Kasumi-1 (cell line): ENCODE measurements around the gene MVB12A.

Experiments used
- DNase-seq, 2 experiments: peaks; one replicate each; lab custom pipeline; 2025; lab: John Stamatoyannopoulos, UW

The MVB12A gene

GRCh38 chr19:17419621-17420474 is at the start of gene MVB12A:
Gene MVB12A, plus strand, starts transcription at chr19:17420047. Its CDS starts 89 bp downstream, at chr19:17420136.
- DNase-seq = peak; percentile 98

- peak; percentile 24 to 26 for DNase-seq
These were observed 42.8 kb upstream of the MVB12A start, which contains the start of gene PLVAP for GRCh38 chr19:17376935-17377600. Gene PLVAP, minus strand, starts transcription at chr19:17377342. Its CDS starts 54 bp downstream, at chr19:17377288.

GRCh38 chr19:17378271-17378670 is 41.6 kb upstream of the MVB12A start:
- DNase-seq = no peak

- DNase-seq = no peak
These were observed 40.6 kb upstream of the MVB12A start for GRCh38 chr19:17379221-17379631.

- DNase-seq = no peak
These were observed 39.3 kb upstream of the MVB12A start for GRCh38 chr19:17380426-17381138.

GRCh38 chr19:17385878-17386611 is 33.8 kb upstream of the MVB12A start:
- peak; percentile 57 to 63 for DNase-seq

- DNase-seq = no peak
These were observed 30.6 kb upstream of the MVB12A start for GRCh38 chr19:17389288-17389687.

- no peak for DNase-seq
These were observed 29.7 kb upstream of the MVB12A start for GRCh38 chr19:17389957-17390664.

- DNase-seq = peak; percentile 84 to 91
These were observed 29.0 kb upstream of the MVB12A start for GRCh38 chr19:17390665-17391370.

GRCh38 chr19:17391371-17392151 is 28.3 kb upstream of the MVB12A start:
- DNase-seq = peak; percentile 63 to 66

- no peak for DNase-seq
These were observed 26.8 kb upstream of the MVB12A start for GRCh38 chr19:17393002-17393401.

- no peak for DNase-seq
These were observed 25.9 kb upstream of the MVB12A start, which contains the start of gene CCDC194 for GRCh38 chr19:17393914-17394313. Gene CCDC194, minus strand, starts transcription at chr19:17394196. Its CDS starts 38 bp downstream, at chr19:17394158.

- peak; percentile 82 to 84 for DNase-seq
These were observed 24.9 kb upstream of the MVB12A start for GRCh38 chr19:17394891-17395415.

GRCh38 chr19:17398902-17399527 is 20.8 kb upstream of the MVB12A start:
- DNase-seq = peak; percentile 28 to 49

GRCh38 chr19:17401628-17402027 is 18.2 kb upstream of the MVB12A start:
- DNase-seq = no peak

GRCh38 chr19:17402982-17403855 is 16.6 kb upstream of the MVB12A start:
- DNase-seq = peak; percentile 19 to 26

- DNase-seq = no peak
These were observed 15.8 kb upstream of the MVB12A start for GRCh38 chr19:17404015-17404414.
